ENCODE data around the gene EFNA2.

GRCh38 chr19:1349211-1349610 lies 63.5 kb downstream of the EFNA2 start:
- no peak for TF ChIP-seq CTCF (IDR thresholded peaks at IDR 0.05)
- no peak for TF ChIP-seq POLR2A (IDR thresholded peaks at IDR 0.05)

All from esophagus squamous epithelium (tissue), 4 donors.